WTC11 (cell line): ENCODE data around the gene TMEM14C. TPM values are rescaled to one million over a fixed set of nuclear protein-coding genes. Genes with fewer than 3 reads are reported as not detected.

Experiments
- ATAC-seq: fragments of 200-7000 bp; cut with Tn5 transposase; 2 replicates; pipeline ENCODE4 v1.10.0; 2021; ENCODE audit warnings: mild to moderate bottlenecking, moderate library complexity
- Bru-seq: library from RNA; stranded (reverse); fragments of 400-500 nt; gene quantifications from one replicate; lab custom pipeline; 2021; lab: Mats Ljungman, UMichigan
- CTCF ChIA-PET: fragments of 300-600 bp; sonication (Branson Sonifier 250); formaldehyde crosslinking; loops from one replicate; lab custom pipeline; 2021; ENCODE audit warnings: antibody characterized with exemption; lab: Charles Lee
- POLR2A ChIA-PET: fragments of 350-600 bp; sonication (Branson Sonifier 250); formaldehyde crosslinking; loops from one replicate; lab custom pipeline; 2021; ENCODE audit warnings: antibody characterized with exemption; lab: Charles Lee
- DNase-seq: peaks from one replicate; pipeline ENCODE4 v3.0.0; 2021; ENCODE audit warnings: low spot score
- H3K27ac Mint-ChIP-seq: 2 replicates; pipeline ENCODE4 v1.8.0; 2021; ENCODE audit warnings: mixed read lengths
- H3K27me3 Mint-ChIP-seq: 2 replicates; pipeline ENCODE4 v1.8.0; 2021; ENCODE audit warnings: low read depth, mild to moderate bottlenecking, moderate library complexity, mixed read lengths
- H3K36me3 Mint-ChIP-seq: 2 replicates; pipeline ENCODE4 v1.8.0; 2021; ENCODE audit warnings: mixed read lengths
- H3K4me1 Mint-ChIP-seq: 2 replicates; pipeline ENCODE4 v1.8.0; 2022; ENCODE audit warnings: mixed read lengths
- H3K4me3 Mint-ChIP-seq: 2 replicates; pipeline ENCODE4 v1.8.0; 2021; ENCODE audit warnings: mild to moderate bottlenecking, moderate library complexity, mixed read lengths
- H3K9me3 Mint-ChIP-seq: 2 replicates; pipeline ENCODE4 v1.8.0; 2021; ENCODE audit warnings: mixed read lengths
- AR ChIP-seq: fragments of 250-450 bp; sonication (Bioruptor Pico); IDR thresholded peaks from 2 replicates; pipeline ENCODE4 v1.9.0; 2021; ENCODE audit warnings: mild to moderate bottlenecking
- CBFB ChIP-seq: sonication (generic); formaldehyde crosslinking; IDR thresholded peaks from 2 replicates; pipeline ENCODE4 v1.8.1; 2022; ENCODE audit warnings: mild to moderate bottlenecking, low read depth, missing genetic modification reagents
- E2F1 ChIP-seq: sonication (generic); formaldehyde crosslinking; IDR thresholded peaks from 2 replicates; pipeline ENCODE4 v1.8.0; 2022; ENCODE audit warnings: mild to moderate bottlenecking, missing genetic modification reagents
- E2F5 ChIP-seq: sonication (generic); formaldehyde crosslinking; IDR thresholded peaks from 2 replicates; pipeline ENCODE4 v1.8.1; 2022; ENCODE audit warnings: mild to moderate bottlenecking, moderate library complexity, missing genetic modification reagents
- ELF4 ChIP-seq: sonication (generic); formaldehyde crosslinking; IDR thresholded peaks from 2 replicates; pipeline ENCODE4 v1.8.1; 2022; ENCODE audit warnings: low read depth, mild to moderate bottlenecking, moderate library complexity, missing genetic modification reagents
- ESRRA ChIP-seq: sonication (generic); formaldehyde crosslinking; IDR thresholded peaks from 2 replicates; pipeline ENCODE4 v1.8.1; 2022; ENCODE audit warnings: mild to moderate bottlenecking, missing genetic modification reagents, borderline replicate concordance
- GABPB1 ChIP-seq: sonication (generic); formaldehyde crosslinking; IDR thresholded peaks from 2 replicates; pipeline ENCODE4 v1.8.1; 2023; ENCODE audit warnings: mild to moderate bottlenecking, missing genetic modification reagents
- HMGA2 ChIP-seq: fragments of 250-450 bp; sonication (Bioruptor Pico); IDR thresholded peaks from 2 replicates; pipeline ENCODE4 v1.4.0; 2021; ENCODE audit warnings: mild to moderate bottlenecking, moderate library complexity
- HMGXB4 ChIP-seq: sonication (generic); formaldehyde crosslinking; IDR thresholded peaks from 2 replicates; pipeline ENCODE4 v1.8.1; 2023; ENCODE audit warnings: mild to moderate bottlenecking, moderate library complexity, missing genetic modification reagents
- MLX ChIP-seq: sonication (generic); formaldehyde crosslinking; IDR thresholded peaks from 2 replicates; pipeline ENCODE4 v1.8.1; 2023; ENCODE audit warnings: mild to moderate bottlenecking, missing genetic modification reagents, moderate library complexity
- NFE2L1 ChIP-seq: sonication (generic); formaldehyde crosslinking; IDR thresholded peaks from 2 replicates; pipeline ENCODE4 v1.8.1; 2023; ENCODE audit warnings: missing genetic modification reagents
- NR1H2 ChIP-seq: sonication (generic); formaldehyde crosslinking; IDR thresholded peaks from 2 replicates; pipeline ENCODE4 v1.9.0; 2021; ENCODE audit warnings: mild to moderate bottlenecking, moderate library complexity, missing genetic modification reagents
- OVOL2 ChIP-seq: fragments of 250-450 bp; sonication (Bioruptor Pico); IDR thresholded peaks from 2 replicates; pipeline ENCODE4 v1.9.0; 2021; ENCODE audit warnings: mild to moderate bottlenecking, borderline replicate concordance
- RELA ChIP-seq: sonication (generic); formaldehyde crosslinking; IDR thresholded peaks from 2 replicates; pipeline ENCODE4 v1.8.1; 2022; ENCODE audit warnings: missing genetic modification reagents, mild to moderate bottlenecking, borderline replicate concordance
- STAT6 ChIP-seq: sonication (generic); formaldehyde crosslinking; conservative IDR thresholded peaks from 2 replicates; pipeline ENCODE4 v1.8.1; 2023; ENCODE audit warnings: mild to moderate bottlenecking, low read depth, missing genetic modification reagents, moderate library complexity
- TEAD1 ChIP-seq: sonication (generic); formaldehyde crosslinking; IDR thresholded peaks from 2 replicates; pipeline ENCODE4 v1.8.0; 2022; ENCODE audit warnings: mild to moderate bottlenecking, missing genetic modification reagents
- USF1 ChIP-seq: sonication (generic); formaldehyde crosslinking; IDR thresholded peaks from 2 replicates; pipeline ENCODE4 v1.8.0; 2022; ENCODE audit warnings: mild to moderate bottlenecking, missing genetic modification reagents
- ZNF121 ChIP-seq: sonication (generic); formaldehyde crosslinking; IDR thresholded peaks from 2 replicates; pipeline ENCODE4 v1.8.0; 2023; ENCODE audit warnings: missing genetic modification reagents
- ZNF232 ChIP-seq: sonication (generic); formaldehyde crosslinking; IDR thresholded peaks from 2 replicates; pipeline ENCODE4 v1.8.0; 2022; ENCODE audit warnings: mild to moderate bottlenecking, missing genetic modification reagents
- ZNF263 ChIP-seq: sonication (generic); formaldehyde crosslinking; IDR thresholded peaks from 2 replicates; pipeline ENCODE4 v1.8.1; 2022; ENCODE audit warnings: low read depth, mild to moderate bottlenecking, moderate library complexity, missing genetic modification reagents
- ZNF317 ChIP-seq: sonication (generic); formaldehyde crosslinking; IDR thresholded peaks from 2 replicates; pipeline ENCODE4 v1.8.1; 2023; ENCODE audit warnings: low read depth, mild to moderate bottlenecking, moderate library complexity, missing genetic modification reagents, borderline replicate concordance
- ZNF671 ChIP-seq: fragments of 250-450 bp; sonication (Bioruptor Pico); IDR thresholded peaks from 2 replicates; pipeline ENCODE4 v1.8.0; 2021; ENCODE audit warnings: mild to moderate bottlenecking
- long read RNA-seq, 3 experiments: library from RNA in 1 of 3; library from capped mRNA in 1 of 3; library from polyadenylated mRNA in 1 of 3; unstranded in 2 of 3; stranded (forward) in 1 of 3; transcript quantifications; one replicate each; pipeline ENCODE4 v2.0.0, GENCODE V29; 2021
- total RNA-seq: library from RNA; stranded (reverse); gene quantifications from 3 replicates; pipeline ENCODE4 v1.2.3, GENCODE V29; 2021

The TMEM14C gene
- total RNA-seq (103 to 122 TPM (median 119 TPM) in 3 replicates), Bru-seq, nascent RNA (percentile 92 among the genes with signal in this experiment)
- long read RNA-seq, experiment 1, transcript TMEM14C-201 (6 exons, 1,113 nt), result major isoform, 132 of 164 reads
- long read RNA-seq, experiment 1, partial matches to known transcripts, result 7 of 164 reads
- long read RNA-seq, experiment 1, other reads (novel, unspliced or antisense), result 15 of 164 reads
- long read RNA-seq, experiment 2, transcript TMEM14C-201 (6 exons, 1,113 nt), result major isoform, 187 of 263 reads
- long read RNA-seq, experiment 2, partial matches to known transcripts, result 30 of 263 reads
- long read RNA-seq, experiment 2, other reads (novel, unspliced or antisense), result 39 of 263 reads
- long read RNA-seq, experiment 3, transcript TMEM14C-203 (5 exons, 899 nt), result minor isoform, 6 of 573 reads
- long read RNA-seq, experiment 3, transcript TMEM14C-205 (6 exons, 1,177 nt), result minor isoform, 13 of 573 reads
- long read RNA-seq, experiment 3, transcript TMEM14C-202 (4 exons, 472 nt), result minor isoform, 5 of 573 reads
- long read RNA-seq, experiment 3, transcript TMEM14C-201 (6 exons, 1,113 nt), result major isoform, 485 of 573 reads
- long read RNA-seq, experiment 3, partial matches to known transcripts, result 13 of 573 reads
- long read RNA-seq, experiment 3, other reads (novel, unspliced or antisense), result 51 of 573 reads

GRCh38 chr6:10722820-10723566 is at the start of gene TMEM14C:
TMEM14C (plus strand) TSS chr6:10723070; CDS start chr6:10724614, 1,544 bp downstream.
- Mint-ChIP-seq H3K4me3 (peak within 1 kb of the TSS; percentile 97), H3K4me1 (peaks cover 28% of the 10 kb centered on the region), H3K9me3 (peaks cover 23% of the 10 kb centered on the region), H3K27me3 (no peaks in the 10 kb centered on the region), H3K27ac (peak within 1 kb of the TSS; percentile 99), H3K36me3 (peaks cover 34% of the 10 kb centered on the region)
- DNase-seq, result peak; percentile 100
- ATAC-seq, result peak; percentile 97
- CTCF ChIA-PET, result interaction anchor here (0.6 to 2.7 kb wide), 6 partner anchors 18 to 257 kb away, joined by 3 to 11 read pairs (median 6); partner anchors contain the start of gene TMEM14B
- POLR2A ChIA-PET, result interaction anchor here (0.5 to 4.5 kb wide), 8 partner anchors 12 to 289 kb away, joined by 3 to 43 read pairs (median 3); partner anchors contain the start of genes C6orf52, PAK1IP1 and TMEM14B
- TF ChIP-seq HMGA2 (CRISPR knock-in tag) (no peak), NFE2L1 (CRISPR knock-in tag) (peak; percentile 64; the same call in 1 of the 2 replicates), MLX (CRISPR knock-in tag) (no peak), E2F1 (CRISPR knock-in tag) (0 out of 2 replicates have a peak, but pooled peaks have one; percentile 71), USF1 (CRISPR knock-in tag) (peak; percentile 88), OVOL2 (CRISPR knock-in tag) (no peak), ZNF263 (CRISPR knock-in tag) (no peak), NR1H2 (no peak), ELF4 (CRISPR knock-in tag) (no peak), STAT6 (CRISPR knock-in tag) (no peak), E2F5 (CRISPR knock-in tag) (0 out of 2 replicates have a peak, but pooled peaks have one; percentile 73), ZNF317 (CRISPR knock-in tag) (no peak), ZNF232 (CRISPR knock-in tag) (peak; percentile 92; the same call in 1 of the 2 replicates), TEAD1 (CRISPR knock-in tag) (peak; percentile 52; the same call in 1 of the 2 replicates), ZNF671 (CRISPR knock-in tag) (no peak), ESRRA (CRISPR knock-in tag) (no peak), ZNF121 (CRISPR knock-in tag) (no peak), HMGXB4 (CRISPR knock-in tag) (0 out of 2 replicates have a peak, but pooled peaks have one; percentile 50), RELA (CRISPR knock-in tag) (no peak), CBFB (CRISPR knock-in tag) (no peak), GABPB1 (CRISPR knock-in tag) (peak; percentile 80), AR (no peak)
